Urothelium cell line (cell line): ENCODE results near the gene CFAP97D2.
"Not testable (repeated sequence)": the region's sequence is repeated elsewhere in the genome, so short reads cannot be mapped to it uniquely, and the experiment has no call there.

Source experiments
- DNase-seq: peaks from one replicate; pipeline ENCODE4 v3.0.0; 2011; ENCODE audit warnings: low spot score, mixed read lengths
- FAIRE-seq: peaks from 2 replicates; lab custom pipeline; 2011; peaks lifted over from hg19 to GRCh38; lab: Jason Lieb, UNC

CFAP97D2 gene

GRCh38 chr13:114155926-114156883 lies 22.9 kb upstream of the CFAP97D2 start:
- DNase-seq (no peak), FAIRE-seq (no peak)

GRCh38 chr13:114157869-114158495 lies 21.1 kb upstream of the CFAP97D2 start:
- no peak for FAIRE-seq

GRCh38 chr13:114158869-114159666 lies 20.0 kb upstream of the CFAP97D2 start:
- not testable (repeated sequence) for FAIRE-seq, DNase-seq

More at GRCh38 chr13:114157869-114158495, 21.1 kb upstream of the CFAP97D2 start:
- no peak for DNase-seq

GRCh38 chr13:114161028-114161556 lies 18.0 kb upstream of the CFAP97D2 start:
- FAIRE-seq (no peak), DNase-seq (no peak)

GRCh38 chr13:114161644-114162532 lies 17.2 kb upstream of the CFAP97D2 start:
- FAIRE-seq (no peak), DNase-seq (peak; percentile 71)

GRCh38 chr13:114162533-114162922 lies 16.5 kb upstream of the CFAP97D2 start:
- DNase-seq = no peak

GRCh38 chr13:114164053-114164452 lies 15.0 kb upstream of the CFAP97D2 start:
- no peak for DNase-seq
- peak; percentile 20 for FAIRE-seq

More at GRCh38 chr13:114162533-114162922, 16.5 kb upstream of the CFAP97D2 start:
- no peak for FAIRE-seq

GRCh38 chr13:114164681-114165429 lies 14.2 kb upstream of the CFAP97D2 start:
- DNase-seq = no peak
- peak; percentile 23 for FAIRE-seq

GRCh38 chr13:114166381-114167131 lies 12.5 kb upstream of the CFAP97D2 start:
- no peak for DNase-seq
- no peak for FAIRE-seq

GRCh38 chr13:114167426-114167825 lies 11.6 kb upstream of the CFAP97D2 start:
- no peak for DNase-seq
- FAIRE-seq = no peak

GRCh38 chr13:114167885-114168284 lies 11.2 kb upstream of the CFAP97D2 start:
- FAIRE-seq (no peak), DNase-seq (no peak)

GRCh38 chr13:114173272-114173671 lies 5.8 kb upstream of the CFAP97D2 start:
- no peak for DNase-seq
- FAIRE-seq = no peak

GRCh38 chr13:114173745-114174144 lies 5.3 kb upstream of the CFAP97D2 start:
- DNase-seq (no peak), FAIRE-seq (no peak)

- FAIRE-seq (no peak), DNase-seq (no peak)
Observed at GRCh38 chr13:114174529-114174961, 4.5 kb upstream of the CFAP97D2 start.

- peak; percentile 76 for FAIRE-seq
- DNase-seq = not testable (repeated sequence)
Observed at GRCh38 chr13:114176359-114176902, 2.6 kb upstream of the CFAP97D2 start.

- FAIRE-seq = no peak
Observed at GRCh38 chr13:114177245-114178010, 1.6 kb upstream of the CFAP97D2 start.

More at GRCh38 chr13:114177245-114178010, 1.6 kb upstream of the CFAP97D2 start:
- no peak for DNase-seq
